IgD-negative memory B cell (primary cell): ENCODE measurements around the gene PPTC7. TPM values are rescaled to one million over a fixed set of nuclear protein-coding genes. Genes with fewer than 3 reads are reported as not detected.
"Not testable (repeated sequence)": the region's sequence is repeated elsewhere in the genome, so short reads cannot be mapped to it uniquely, and the experiment has no call there.

Experiments
- H3K27ac Mint-ChIP-seq, 3 donors: one replicate each; pipeline ENCODE4 v1.8.0; 2020 to 2022; ENCODE audit warnings: mild to moderate bottlenecking in 3 of 3, mixed read lengths in 3 of 3, moderate library complexity in 1 of 3
- H3K27me3 Mint-ChIP-seq: one replicate; pipeline ENCODE4 v1.8.0; 2021; ENCODE audit warnings: mixed read lengths
- H3K36me3 Mint-ChIP-seq: one replicate; pipeline ENCODE4 v1.8.0; 2020; ENCODE audit warnings: mild to moderate bottlenecking, mixed read lengths
- H3K4me1 Mint-ChIP-seq, 3 donors: one replicate each; pipeline ENCODE4 v1.8.0; 2020 to 2022; ENCODE audit warnings: mixed read lengths in 3 of 3, mild to moderate bottlenecking in 1 of 3
- H3K4me3 Mint-ChIP-seq, 4 donors: one replicate each; pipeline ENCODE4 v1.8.0; 2020 to 2022; ENCODE audit warnings: mild to moderate bottlenecking in 4 of 4, mixed read lengths in 4 of 4, moderate library complexity in 3 of 4
- H3K9me3 Mint-ChIP-seq, 3 donors: one replicate each; pipeline ENCODE4 v1.8.0; 2020 to 2021; ENCODE audit warnings: mixed read lengths in 3 of 3, mild to moderate bottlenecking in 1 of 3
- polyA plus RNA-seq: library from polyadenylated mRNA; unstranded; fragments of 300-500 nt; fragmentation: Illumina TruSeq; gene quantifications from one replicate; pipeline ENCODE4 v1.2.3, GENCODE V29; 2021

Gene PPTC7
- polyA plus RNA-seq, 1 donor from 2014 or later, result 10.1 TPM

- H3K27ac Mint-ChIP-seq, result peak overlapping the region in 2 of 3 donors; percentile 12 to 59
- H3K4me3 Mint-ChIP-seq, result no peak overlapping the region
- H3K4me1 Mint-ChIP-seq, result peaks cover 18 to 22% (median 19%) of the 10 kb centered on the region in 3 donors
- no peaks in the 10 kb centered on the region for H3K27me3 Mint-ChIP-seq
- peaks cover 8% of the 10 kb centered on the region for H3K36me3 Mint-ChIP-seq
- H3K9me3 Mint-ChIP-seq, result no peaks in the 10 kb centered on the region
Measured at GRCh38 chr12:110540048-110540447, 43.1 kb downstream of the PPTC7 start.

GRCh38 chr12:110538869-110539622, 44.1 kb downstream of the PPTC7 start:
- no peaks in the 10 kb centered on the region for H3K9me3 Mint-ChIP-seq
- H3K4me1 Mint-ChIP-seq, result peaks cover 17 to 18% (median 17%) of the 10 kb centered on the region in 3 donors
- H3K4me3 Mint-ChIP-seq, result no peak overlapping the region
- peaks cover 8% of the 10 kb centered on the region for H3K36me3 Mint-ChIP-seq
- no peaks in the 10 kb centered on the region for H3K27me3 Mint-ChIP-seq
- peak overlapping the region in 2 of 3 donors; percentile 43 to 59 for H3K27ac Mint-ChIP-seq

DNA sequence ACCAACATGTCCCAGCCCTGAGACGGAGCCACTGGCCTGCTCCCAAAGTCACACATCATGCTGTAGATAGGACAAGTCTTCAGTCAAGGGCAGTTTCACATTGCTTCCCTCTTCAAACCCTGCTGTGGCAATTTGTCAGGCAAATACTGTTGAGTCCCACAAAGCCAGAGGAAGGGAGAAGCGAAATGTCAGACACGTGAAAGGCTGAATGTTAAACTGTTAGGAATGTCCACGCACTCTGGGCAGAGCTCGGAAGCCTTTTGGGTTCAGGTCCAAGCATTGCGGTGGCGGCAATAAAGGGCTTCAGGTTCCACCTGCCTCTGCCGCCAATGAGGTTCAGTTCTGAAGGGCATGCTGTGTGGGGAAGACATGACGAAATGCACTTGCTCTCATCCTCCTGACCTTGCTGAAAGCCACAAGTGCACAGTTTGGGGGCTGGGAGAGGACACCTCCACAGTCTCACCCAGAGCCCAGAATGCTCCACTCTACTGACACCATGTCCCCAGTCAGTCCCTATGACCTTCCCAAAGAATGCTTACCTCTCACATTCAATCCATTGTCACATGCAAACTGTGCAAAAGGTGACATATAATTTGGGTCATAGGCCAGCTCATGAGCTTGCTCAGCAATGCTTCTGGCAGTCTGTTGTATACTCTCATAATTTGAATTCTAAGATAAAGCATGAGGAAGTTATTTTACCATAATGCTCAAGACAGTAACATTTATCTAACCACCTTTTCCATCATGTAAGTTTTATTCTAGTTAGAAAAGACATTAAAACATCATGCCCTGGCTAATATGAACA, 45.3 kb downstream of the PPTC7 start:
- peaks cover 7 to 9% (median 8%) of the 10 kb centered on the region in 3 donors for H3K4me1 Mint-ChIP-seq
- no peaks in the 10 kb centered on the region for H3K9me3 Mint-ChIP-seq
- H3K4me3 Mint-ChIP-seq, result no peak overlapping the region
- peaks cover 4% of the 10 kb centered on the region for H3K36me3 Mint-ChIP-seq
- no peaks in the 10 kb centered on the region for H3K27me3 Mint-ChIP-seq
- peak overlapping the region in 2 of 3 donors; percentile 39 to 55 for H3K27ac Mint-ChIP-seq

DNA sequence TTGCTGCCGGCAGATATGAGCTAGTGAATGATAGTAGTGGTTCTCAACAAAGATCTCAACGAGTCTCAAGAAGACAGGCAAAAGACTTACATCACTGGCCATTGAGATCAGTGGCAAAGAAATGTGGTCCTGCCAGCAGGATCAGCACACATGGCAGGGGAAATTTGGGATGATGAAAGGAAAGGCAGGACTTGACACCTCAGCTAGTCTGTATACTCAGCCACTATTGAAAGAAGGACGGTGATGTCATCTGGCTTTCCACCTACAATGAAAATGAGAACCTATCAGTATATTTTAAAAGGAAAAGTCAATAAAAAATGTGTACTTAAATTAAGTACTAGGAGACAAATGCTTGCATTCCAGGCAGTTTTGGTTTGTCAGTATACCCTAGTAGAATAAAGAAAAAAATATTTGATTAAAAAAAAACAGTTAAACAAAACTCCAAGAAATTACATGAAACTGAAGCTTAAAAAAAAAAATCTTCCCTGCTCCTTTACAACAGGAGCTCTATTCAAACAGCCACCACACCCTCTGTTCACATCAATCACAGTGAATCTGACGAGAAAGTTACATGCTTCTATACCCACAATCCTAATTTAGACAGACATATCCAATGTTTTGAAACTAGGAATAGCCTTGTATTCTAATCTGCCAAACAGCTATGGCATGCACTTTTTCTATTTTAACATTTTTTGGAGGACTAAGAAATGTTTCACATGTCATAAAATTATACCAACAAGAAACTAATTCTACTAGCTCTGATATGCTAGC, 46.1 kb downstream of the PPTC7 start:
- Mint-ChIP-seq H3K4me1 (peaks cover 4 to 10% (median 6%) of the 10 kb centered on the region in 3 donors), H3K27me3 (no peaks in the 10 kb centered on the region), H3K36me3 (peaks cover 4% of the 10 kb centered on the region), H3K27ac (peak overlapping the region in 1 of 3 donors; percentile 55), H3K4me3 (no peak overlapping the region), H3K9me3 (no peaks in the 10 kb centered on the region)

GRCh38 chr12:110534811-110535210, 48.3 kb downstream of the PPTC7 start:
- peaks cover 16 to 24% (median 17%) of the 10 kb centered on the region in 3 donors for H3K4me1 Mint-ChIP-seq
- H3K9me3 Mint-ChIP-seq, result no peaks in the 10 kb centered on the region
- peaks cover 4% of the 10 kb centered on the region for H3K36me3 Mint-ChIP-seq
- no peaks in the 10 kb centered on the region for H3K27me3 Mint-ChIP-seq
- no peak overlapping the region for H3K27ac Mint-ChIP-seq
- H3K4me3 Mint-ChIP-seq, result no peak overlapping the region

GRCh38 chr12:110533607-110534006, 49.5 kb downstream of the PPTC7 start:
- Mint-ChIP-seq H3K36me3 (peaks cover 4% of the 10 kb centered on the region), H3K4me1 (peaks cover 13 to 27% (median 19%) of the 10 kb centered on the region in 3 donors), H3K27ac (peak overlapping the region in 1 of 3 donors; percentile 57), H3K4me3 (no peak overlapping the region), H3K27me3 (no peaks in the 10 kb centered on the region), H3K9me3 (no peaks in the 10 kb centered on the region)

DNA sequence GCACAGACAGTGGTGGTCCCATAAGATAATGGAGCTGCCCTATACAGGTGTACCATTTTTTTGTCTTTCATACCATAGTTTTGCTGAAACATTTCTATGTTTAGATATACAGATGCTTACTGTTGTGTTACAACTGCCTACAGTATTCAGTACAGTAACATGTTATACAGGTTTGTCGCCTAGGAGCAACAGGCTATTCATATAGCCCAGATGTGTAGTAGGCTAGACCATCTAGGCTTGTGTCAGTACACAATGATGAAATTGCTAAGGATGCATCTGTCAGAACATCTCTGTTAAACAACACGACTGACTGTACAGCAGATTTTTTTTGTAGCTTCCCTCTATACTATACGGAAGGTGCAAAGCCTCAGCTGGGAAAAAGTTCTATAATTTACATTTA, 50.5 kb downstream of the PPTC7 start:
- no peaks in the 10 kb centered on the region for H3K27me3 Mint-ChIP-seq
- no peaks in the 10 kb centered on the region for H3K9me3 Mint-ChIP-seq
- H3K36me3 Mint-ChIP-seq, result peaks cover 4% of the 10 kb centered on the region
- no peak overlapping the region for H3K4me3 Mint-ChIP-seq
- H3K4me1 Mint-ChIP-seq, result peaks cover 16 to 34% (median 19%) of the 10 kb centered on the region in 3 donors
- peak overlapping the region in 2 of 3 donors; percentile 50 to 57 for H3K27ac Mint-ChIP-seq

GRCh38 chr12:110531741-110532333, 51.3 kb downstream of the PPTC7 start:
- Mint-ChIP-seq H3K27me3 (no peaks in the 10 kb centered on the region), H3K9me3 (no peaks in the 10 kb centered on the region), H3K27ac (peak overlapping the region in 2 of 3 donors; percentile 29 to 79), H3K4me1 (peaks cover 16 to 34% (median 19%) of the 10 kb centered on the region in 3 donors), H3K4me3 (no peak overlapping the region), H3K36me3 (peaks cover 4% of the 10 kb centered on the region)

GRCh38 chr12:110530511-110530910, 52.6 kb downstream of the PPTC7 start:
- peaks cover 16 to 34% (median 19%) of the 10 kb centered on the region in 3 donors for H3K4me1 Mint-ChIP-seq
- H3K36me3 Mint-ChIP-seq, result no peaks in the 10 kb centered on the region

DNA sequence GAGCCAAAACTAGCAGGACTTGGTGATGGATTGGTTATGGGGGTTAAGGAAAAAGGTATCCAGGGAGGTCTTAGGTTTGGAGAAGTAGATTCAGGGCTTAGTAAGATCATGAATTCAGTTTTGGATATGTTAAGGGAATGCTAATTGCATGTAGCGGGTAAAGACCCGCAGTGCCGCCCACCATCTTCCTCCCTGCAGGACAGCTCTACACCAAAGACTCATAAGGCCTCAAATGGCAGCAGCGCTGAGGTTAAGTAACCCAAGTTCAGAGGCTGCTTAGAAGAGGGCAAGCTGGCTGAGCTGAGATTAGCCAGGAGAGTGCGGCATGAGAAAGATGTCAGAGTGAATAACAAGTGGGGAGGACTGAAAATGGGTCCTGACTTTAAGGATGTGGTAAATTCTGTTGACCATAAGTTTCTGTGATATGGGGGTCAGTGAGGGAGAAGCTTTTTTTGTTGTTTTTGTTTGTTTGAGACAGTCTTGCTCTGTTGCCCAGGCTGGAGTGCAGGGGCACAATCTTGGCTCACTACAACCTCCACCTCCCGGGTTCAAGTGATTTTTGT, 54.8 kb downstream of the PPTC7 start:
- peaks cover 16 to 34% (median 19%) of the 10 kb centered on the region in 3 donors for H3K4me1 Mint-ChIP-seq
- no peaks in the 10 kb centered on the region for H3K9me3 Mint-ChIP-seq
- peak overlapping the region in 2 of 3 donors; percentile 6 to 17 for H3K27ac Mint-ChIP-seq
- H3K4me3 Mint-ChIP-seq, result peak overlapping the region in 1 of 4 donors; percentile 66
- H3K36me3 Mint-ChIP-seq, result no peaks in the 10 kb centered on the region
- no peaks in the 10 kb centered on the region for H3K27me3 Mint-ChIP-seq

More at GRCh38 chr12:110530511-110530910, 52.6 kb downstream of the PPTC7 start:
- H3K9me3 Mint-ChIP-seq, result no peaks in the 10 kb centered on the region
- peak overlapping the region in 1 of 3 donors; percentile 16 for H3K27ac Mint-ChIP-seq
- peak overlapping the region in 1 of 4 donors; percentile 65 for H3K4me3 Mint-ChIP-seq
- H3K27me3 Mint-ChIP-seq, result no peaks in the 10 kb centered on the region

GRCh38 chr12:110520876-110521712, 62.0 kb downstream of the PPTC7 start:
- not testable (repeated sequence) for H3K9me3 Mint-ChIP-seq, H3K27me3 Mint-ChIP-seq, H3K27ac Mint-ChIP-seq

DNA sequence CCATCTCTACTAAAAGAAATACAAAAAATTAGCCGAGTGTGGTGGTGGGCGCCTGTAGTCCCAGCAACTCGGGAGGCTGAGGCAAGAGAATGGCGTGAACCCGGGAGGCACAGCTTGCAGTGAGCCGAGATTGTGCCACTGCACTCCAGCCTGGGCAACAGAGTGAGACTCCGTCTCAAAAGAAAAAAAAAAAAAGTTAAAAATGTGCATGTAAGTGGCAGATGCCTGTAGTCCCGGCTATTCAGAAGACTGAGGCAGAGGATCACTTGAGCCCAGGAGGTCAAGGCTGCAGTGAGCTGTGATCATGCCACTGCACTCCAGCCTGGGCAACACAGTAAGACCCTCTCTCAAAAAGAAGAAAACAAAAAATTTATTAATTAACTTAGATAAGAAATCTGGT, 65.1 kb downstream of the PPTC7 start:
- not testable (repeated sequence) for H3K4me1 Mint-ChIP-seq, H3K36me3 Mint-ChIP-seq, H3K27ac Mint-ChIP-seq, H3K4me3 Mint-ChIP-seq, H3K27me3 Mint-ChIP-seq, H3K9me3 Mint-ChIP-seq

More at GRCh38 chr12:110520876-110521712, 62.0 kb downstream of the PPTC7 start:
- not testable (repeated sequence) for H3K4me1 Mint-ChIP-seq, H3K4me3 Mint-ChIP-seq, H3K36me3 Mint-ChIP-seq

- Mint-ChIP-seq H3K4me3 (no peak overlapping the region), H3K27ac (no peak overlapping the region), H3K4me1 (peaks cover 0 to 2% (median 0%) of the 10 kb centered on the region in 3 donors), H3K9me3 (no peaks in the 10 kb centered on the region), H3K27me3 (no peaks in the 10 kb centered on the region), H3K36me3 (no peaks in the 10 kb centered on the region)
Measured at GRCh38 chr12:110516995-110517394, 66.1 kb downstream of the PPTC7 start.
